C4-2B (cell line): ENCODE results near the gene MSI2.

Source experiments
- CTCF ChIP-seq: fragments of 450-650 bp; conservative IDR thresholded peaks from 2 replicates; pipeline ENCODE4 v1.5.1; 2017; ENCODE audit warnings: mild to moderate bottlenecking
- ZFX ChIP-seq: fragments of 450-650 bp; IDR thresholded peaks from 2 replicates; pipeline ENCODE4 v1.6.1; 2017

- TF ChIP-seq ZFX (no peak), CTCF (no peak)
Observed at GRCh38 chr17:57407287-57408070, 151.2 kb downstream of the MSI2 start.
